ENCODE measurements around the gene ZNF813. TPM values are rescaled to one million over a fixed set of nuclear protein-coding genes. Genes with fewer than 3 reads are reported as not detected.
A peak's percentile ranks its signal among the peaks of the same experiment; 100 is the strongest.

The ZNF813 gene
- total RNA-seq, 1 experiment from 2014 or later, result 0.61 TPM

DNA sequence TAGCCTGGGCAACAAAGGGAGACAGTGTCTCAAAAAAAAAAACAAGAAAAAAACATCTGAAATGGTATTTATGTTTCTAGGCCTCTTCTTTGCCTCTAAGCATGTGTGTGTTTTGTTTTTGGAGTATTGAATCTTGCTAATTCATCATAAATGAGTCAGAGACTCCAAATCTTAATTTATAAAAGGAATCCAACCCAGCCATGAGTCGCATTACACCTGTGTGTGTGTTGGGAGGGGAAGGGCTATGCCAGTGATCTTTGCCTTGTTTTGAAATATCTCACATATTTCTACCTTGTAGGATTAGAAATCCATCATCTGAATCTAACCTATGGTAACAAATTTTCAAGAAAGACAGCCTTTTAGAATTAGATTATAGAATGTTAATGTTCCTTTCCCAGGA, 74.4 kb downstream of the ZNF813 start:
- Mint-ChIP-seq H3K27me3 (ENCODE audit: insufficient read depth, unreplicated experiment) (no peaks in the 10 kb centered on the region), H3K27ac (ENCODE audit: low read depth, unreplicated experiment) (no peak overlapping the region), H3K9me3 (ENCODE audit: unreplicated experiment) (no peaks in the 10 kb centered on the region), H3K36me3 (ENCODE audit: insufficient read depth, unreplicated experiment) (peaks cover 32% of the 10 kb centered on the region), H3K4me3 (ENCODE audit: unreplicated experiment) (no peak overlapping the region), H3K4me1 (ENCODE audit: insufficient read depth, unreplicated experiment) (no peaks in the 10 kb centered on the region)
- ChIA-PET POLR2A (no interaction called here), CTCF (no interaction called here)
- TF ChIP-seq CTCF (IDR thresholded peaks at IDR 0.05; ENCODE audit: unreplicated experiment), result no peak
- BruUV-seq (replicated peaks), result no TSS peak
- no peak for DNase-seq (ENCODE audit: unreplicated experiment)
- intact Hi-C loops (cut with micrococcal nuclease), result no loop called here

DNA sequence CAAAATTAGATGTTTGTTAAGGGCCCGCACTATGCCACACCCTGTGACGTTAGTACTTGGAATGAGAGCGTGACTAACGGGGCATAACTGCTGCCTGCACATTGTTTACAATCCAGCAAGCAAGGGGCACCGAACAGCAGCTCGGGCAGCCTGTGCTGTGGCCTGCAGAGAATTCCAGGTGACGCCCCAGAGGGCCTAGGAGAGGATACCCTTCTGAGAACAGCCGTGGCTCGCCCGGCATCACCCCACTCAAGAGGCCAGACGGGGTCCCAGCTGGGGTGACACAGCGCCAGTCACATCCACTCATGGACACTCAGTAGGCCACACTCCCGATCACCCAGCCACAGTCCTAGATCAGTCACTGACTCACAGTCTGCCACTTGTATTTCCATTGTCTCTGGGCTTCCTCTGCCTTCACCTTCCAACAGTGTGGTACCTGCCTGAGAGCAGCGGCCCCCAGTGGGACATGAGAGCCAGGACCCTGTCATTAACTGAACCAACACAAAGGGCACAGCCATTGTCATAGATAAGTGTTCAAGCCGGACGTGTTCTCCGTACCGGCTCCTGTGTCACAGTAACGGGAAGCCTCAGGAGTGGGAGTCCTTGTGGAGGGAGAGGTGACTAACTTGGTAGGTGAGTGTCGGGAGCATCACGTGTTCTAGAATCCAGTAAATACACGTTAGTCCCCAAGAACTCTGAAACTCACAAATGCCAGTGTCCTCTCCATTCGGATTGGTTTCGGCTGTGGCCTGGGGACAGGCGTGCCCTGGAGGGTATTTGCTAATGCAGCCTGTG, 77.9 kb downstream of the ZNF813 start:
- intact Hi-C loops (cut with micrococcal nuclease), result no loop called here
- no TSS peak for BruUV-seq (replicated peaks)
- Mint-ChIP-seq H3K9me3 (ENCODE audit: unreplicated experiment) (no peaks in the 10 kb centered on the region), H3K27ac (ENCODE audit: low read depth, unreplicated experiment) (peak overlapping the region; percentile 28), H3K27me3 (ENCODE audit: insufficient read depth, unreplicated experiment) (no peaks in the 10 kb centered on the region), H3K36me3 (ENCODE audit: insufficient read depth, unreplicated experiment) (peaks cover 23% of the 10 kb centered on the region), H3K4me1 (ENCODE audit: insufficient read depth, unreplicated experiment) (peaks cover 6% of the 10 kb centered on the region), H3K4me3 (ENCODE audit: unreplicated experiment) (no peak overlapping the region)
- ChIA-PET POLR2A (no interaction called here), CTCF (no interaction called here)
- peak; percentile 69 for DNase-seq (ENCODE audit: unreplicated experiment)
- TF ChIP-seq CTCF (IDR thresholded peaks at IDR 0.05; ENCODE audit: unreplicated experiment), result no peak

Other genes with a start within 250 kb of the ZNF813 start
- not detected in 2 replicates for gene ZNF677, start 212.9 kb upstream of the ZNF813 start, total RNA-seq (2022)
- not detected in 2 replicates for gene VN1R2, start 209.4 kb upstream of the ZNF813 start, total RNA-seq (2022)
- not detected in 2 replicates for gene VN1R4, start 200.0 kb upstream of the ZNF813 start, total RNA-seq (2022)
- 3.8 and 5.7 TPM in 2 replicates for gene ZNF845, start 134.0 kb upstream of the ZNF813 start, total RNA-seq (2022)
- 9.5 and 11.2 TPM in 2 replicates for gene ZNF525, start 102.0 kb upstream of the ZNF813 start, total RNA-seq (2022)
- gene ZNF765, start 72.6 kb upstream of the ZNF813 start, total RNA-seq (2022), result 5.0 and 5.2 TPM in 2 replicates
- 9.1 and 12.0 TPM in 2 replicates for gene ZNF761, start 35.7 kb upstream of the ZNF813 start, total RNA-seq (2022)
- 5.8 and 7.7 TPM in 2 replicates for gene ZNF331, start 70.4 kb downstream of the ZNF813 start, total RNA-seq (2022)
- gene DPRX, start 164.3 kb downstream of the ZNF813 start, total RNA-seq (2022), result not detected in 2 replicates